CD4-positive, alpha-beta T cell treated with Interleukin-12 subunit alpha and Interleukin-12 subunit beta, for 1 hour (primary cell): ENCODE results near the gene ADAMTS12.

Experiments used
- DNase-seq: peaks from one replicate; pipeline ENCODE4 v3.0.0-alpha.2; 2020

The ADAMTS12 gene

DNA sequence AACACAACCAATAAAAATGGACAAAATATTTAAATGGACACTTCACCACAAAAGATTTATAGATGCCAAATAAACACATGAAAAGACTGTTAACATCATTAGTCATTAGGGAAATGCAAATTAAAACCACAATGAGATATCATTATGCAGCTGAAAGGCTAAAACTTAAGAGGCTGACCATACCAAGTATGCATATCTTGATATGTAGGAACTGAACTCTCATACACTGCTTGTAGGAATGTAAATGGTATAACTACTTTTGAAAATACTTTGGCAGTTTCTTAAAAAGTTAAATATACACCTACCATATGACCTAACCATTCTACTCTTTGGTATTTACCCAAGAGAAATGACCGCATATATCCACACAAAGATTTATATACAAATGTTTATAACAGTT, 13.6 kb upstream of the ADAMTS12 start:
- no peak for DNase-seq

DNA sequence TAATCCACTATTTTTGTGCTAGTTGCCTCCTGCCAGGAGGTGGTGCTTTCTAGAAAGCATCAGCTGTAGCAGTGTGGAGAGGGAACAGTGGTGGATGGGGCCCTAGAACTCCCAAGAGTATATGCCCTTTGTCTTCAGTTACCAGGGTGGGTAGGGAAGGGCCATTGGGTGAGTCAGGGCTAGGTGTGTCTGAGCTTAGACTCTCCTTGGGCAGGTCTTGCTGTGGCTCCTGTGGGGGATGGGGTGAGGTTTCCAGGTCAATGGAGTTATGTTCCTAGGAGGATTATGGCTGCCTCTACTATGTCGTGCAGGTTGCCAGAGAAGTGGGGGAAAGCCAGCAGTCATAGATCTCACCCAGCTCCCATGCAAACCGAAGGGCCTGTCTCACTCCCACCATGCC, 11.3 kb upstream of the ADAMTS12 start:
- no peak for DNase-seq

DNA sequence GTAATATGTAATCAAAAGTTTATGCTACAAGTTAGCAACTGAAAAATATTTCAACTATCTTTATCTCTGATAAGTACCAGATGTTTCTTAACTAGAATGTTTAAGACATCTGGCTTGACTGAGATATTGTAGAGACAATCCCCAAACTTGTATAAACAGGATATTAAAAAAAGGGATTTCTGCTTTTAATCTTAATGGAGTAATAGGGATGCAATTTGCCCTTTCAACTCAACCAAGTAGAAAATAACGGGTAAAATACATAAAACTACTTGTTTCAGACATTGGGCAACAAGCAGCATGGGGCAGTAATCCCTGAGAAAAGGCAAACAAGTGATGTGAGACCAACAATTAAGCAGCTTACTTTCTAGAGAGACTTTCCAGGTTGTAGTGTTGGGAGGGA, 9.4 kb upstream of the ADAMTS12 start:
- no peak for DNase-seq

DNA sequence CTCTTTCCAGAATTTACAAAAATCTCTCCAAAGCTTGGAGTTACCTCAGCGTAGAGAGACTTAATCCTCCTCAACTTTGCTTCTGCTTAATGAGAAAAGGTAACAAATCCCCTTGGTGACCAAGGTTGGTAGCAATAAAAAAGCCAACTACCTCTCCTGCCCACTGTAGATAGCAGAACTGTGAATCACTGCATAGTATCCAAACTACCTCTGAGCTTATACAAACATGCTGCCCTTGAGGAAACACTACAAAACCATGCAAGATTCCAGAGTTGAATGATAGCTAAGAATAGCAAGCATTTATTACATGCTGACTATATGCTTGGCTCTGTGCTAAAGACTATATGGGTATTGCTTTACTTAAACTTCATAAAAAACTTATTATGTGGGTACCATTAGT, 2.8 kb upstream of the ADAMTS12 start:
- no peak for DNase-seq

DNA sequence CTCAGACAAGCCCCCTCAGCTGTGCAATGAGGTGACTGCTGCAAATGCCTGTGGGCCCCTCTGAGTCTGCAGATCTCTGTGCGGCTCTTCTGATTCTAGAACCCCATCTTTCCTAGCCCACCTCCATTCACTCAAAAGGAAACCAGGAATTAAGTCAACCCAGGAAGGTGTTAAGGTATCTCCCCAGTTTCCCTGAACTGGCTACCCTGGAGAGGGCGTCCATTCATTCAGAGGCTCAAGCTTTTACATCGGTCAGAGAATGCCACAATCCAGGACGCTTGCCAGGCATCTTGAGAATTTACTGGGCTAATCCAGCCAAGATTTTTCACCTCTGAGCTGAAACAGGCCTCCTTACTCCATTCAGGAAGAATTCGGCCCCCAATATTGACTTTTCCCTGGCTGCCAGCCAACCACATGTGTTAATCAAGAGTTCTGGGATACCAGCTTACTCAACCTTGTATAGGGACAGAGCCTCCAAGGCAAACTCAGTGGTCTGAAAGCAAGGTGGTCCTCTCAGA, 889 bp upstream of the ADAMTS12 start:
- no peak for DNase-seq

DNA sequence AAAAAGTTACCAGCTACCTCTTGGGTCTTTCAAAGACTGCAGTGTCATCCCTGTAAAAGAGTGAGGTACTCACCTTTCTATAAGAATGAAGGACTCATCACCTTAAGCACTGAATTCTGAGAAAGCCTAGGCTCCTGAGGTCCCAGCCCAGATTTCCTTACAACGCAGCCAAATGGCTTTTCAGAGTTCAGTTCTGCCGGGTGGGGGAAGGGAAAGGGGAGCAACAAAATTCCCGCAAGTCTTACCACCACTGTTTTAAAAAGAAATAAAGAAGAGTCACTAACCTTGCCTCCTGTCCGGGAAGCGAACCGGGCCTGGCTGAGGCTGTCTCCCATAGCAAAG, 373 bp downstream of the ADAMTS12 start:
- DNase-seq = no peak

DNA sequence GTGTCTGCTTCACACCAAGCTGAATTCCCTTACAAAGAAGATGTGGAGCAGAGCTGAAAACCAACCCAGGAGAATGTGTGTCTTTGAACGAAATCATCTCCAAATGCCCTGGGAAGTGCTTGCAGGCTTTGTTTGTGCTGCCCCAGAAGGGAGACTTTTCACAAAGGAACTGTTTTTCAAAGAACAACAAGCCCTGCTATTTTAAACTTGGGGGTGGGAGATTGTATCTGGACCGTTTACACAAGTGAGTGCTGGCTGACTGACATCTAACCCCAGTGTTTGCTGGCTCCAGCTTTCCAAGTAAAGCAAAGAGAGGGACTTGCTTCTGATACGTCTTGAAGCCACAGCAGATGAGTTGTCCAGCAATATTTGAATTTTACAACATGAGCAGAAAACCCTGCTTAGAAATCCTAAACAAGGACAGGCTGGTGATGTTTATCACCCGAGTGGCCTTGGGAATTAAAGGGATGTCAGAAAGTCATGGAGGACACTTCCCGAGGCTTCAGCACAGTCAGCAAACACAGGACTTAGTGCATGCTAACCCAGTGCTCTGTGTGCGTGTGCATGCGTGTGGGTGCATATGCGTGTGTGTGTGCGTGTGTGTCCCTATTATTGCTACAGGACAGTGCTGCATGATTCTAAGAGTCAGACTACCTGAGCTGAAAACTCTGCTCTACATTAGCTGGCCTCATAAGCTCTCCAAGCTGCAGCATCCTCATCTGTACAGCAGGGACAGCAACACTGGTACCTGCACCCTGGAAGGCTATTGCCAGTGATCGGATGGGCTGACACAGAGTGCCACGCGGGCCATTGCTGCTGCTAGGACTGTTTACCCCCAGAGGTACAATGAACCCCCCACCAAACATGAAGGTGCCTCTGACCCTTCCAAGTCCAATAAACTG, 1.4 kb downstream of the ADAMTS12 start:
- no peak for DNase-seq

DNA sequence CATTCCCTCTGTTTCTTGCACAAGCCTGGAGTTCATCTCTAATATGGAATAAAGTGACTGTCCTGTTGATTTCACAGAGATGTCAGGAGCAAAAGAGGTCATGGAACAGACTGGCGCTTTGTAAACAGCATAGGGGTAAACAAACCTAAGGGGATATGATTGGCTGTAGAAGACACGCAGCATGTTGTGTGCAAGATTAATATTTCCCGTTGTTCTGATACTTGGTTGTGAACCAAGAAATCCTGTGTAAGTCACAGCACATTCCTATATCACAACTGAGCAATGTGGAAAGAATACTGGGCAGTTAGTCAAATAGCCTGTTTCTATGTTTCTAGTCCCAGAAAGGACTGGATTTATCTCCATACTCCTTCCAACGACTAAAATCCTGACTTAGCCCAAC, 3.2 kb downstream of the ADAMTS12 start:
- no peak for DNase-seq

DNA sequence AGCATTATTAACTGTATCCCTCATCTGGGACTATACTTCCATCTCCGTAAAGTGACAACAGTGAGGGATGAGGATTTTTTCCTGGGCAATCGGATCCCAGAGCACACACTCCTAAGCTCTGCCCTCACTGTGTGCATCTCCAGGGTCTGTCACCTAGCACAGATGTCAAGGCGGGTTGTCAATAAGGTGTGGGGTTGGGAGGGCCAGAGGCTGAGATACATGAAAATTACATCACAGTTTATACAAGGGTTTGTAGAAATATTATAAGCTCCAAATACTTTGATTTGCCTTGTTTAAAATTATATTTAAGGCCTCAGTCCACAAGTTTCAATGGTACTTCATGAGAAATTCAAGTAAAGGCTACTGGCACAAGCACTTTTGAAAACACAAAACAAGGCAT, 4.5 kb downstream of the ADAMTS12 start:
- DNase-seq = no peak

DNA sequence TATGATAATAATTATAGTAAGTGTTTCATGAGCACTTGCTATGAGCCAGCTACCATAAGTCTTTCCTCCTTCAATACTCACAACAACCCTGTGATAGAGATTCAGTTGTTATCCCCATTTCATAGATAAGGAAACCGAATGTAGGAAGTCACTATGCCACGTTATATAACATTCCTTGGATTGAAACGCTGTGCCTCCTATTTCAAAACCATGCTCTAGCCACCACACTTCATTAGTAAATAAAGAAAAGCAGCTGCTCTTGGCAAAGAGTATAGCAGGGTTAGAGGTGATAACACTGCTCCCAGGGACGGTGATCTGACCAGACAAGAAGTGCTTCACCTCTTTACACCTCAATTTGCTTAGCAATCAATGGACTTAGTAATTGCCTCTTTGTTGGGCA, 5.5 kb downstream of the ADAMTS12 start:
- no peak for DNase-seq

DNA sequence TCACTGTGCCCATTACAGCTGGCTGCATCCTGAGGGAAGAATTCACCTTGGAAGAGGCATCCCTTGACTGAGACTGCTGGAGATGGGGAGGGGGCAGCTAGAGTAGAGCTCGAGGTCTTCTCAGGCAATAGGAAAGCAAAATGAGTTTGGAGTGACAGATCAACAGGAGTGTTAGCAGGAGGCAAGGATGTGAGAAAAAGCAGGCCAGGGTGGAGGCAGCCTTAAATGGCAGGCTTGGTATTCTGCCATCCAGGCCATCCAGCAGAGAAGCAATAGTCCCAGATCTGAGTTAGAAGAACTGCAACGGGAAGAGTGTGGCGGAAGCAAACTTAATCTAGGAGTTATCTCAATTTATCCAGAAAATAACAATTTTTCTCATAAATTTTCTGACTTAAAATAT, 6.1 kb downstream of the ADAMTS12 start:
- no peak for DNase-seq

DNA sequence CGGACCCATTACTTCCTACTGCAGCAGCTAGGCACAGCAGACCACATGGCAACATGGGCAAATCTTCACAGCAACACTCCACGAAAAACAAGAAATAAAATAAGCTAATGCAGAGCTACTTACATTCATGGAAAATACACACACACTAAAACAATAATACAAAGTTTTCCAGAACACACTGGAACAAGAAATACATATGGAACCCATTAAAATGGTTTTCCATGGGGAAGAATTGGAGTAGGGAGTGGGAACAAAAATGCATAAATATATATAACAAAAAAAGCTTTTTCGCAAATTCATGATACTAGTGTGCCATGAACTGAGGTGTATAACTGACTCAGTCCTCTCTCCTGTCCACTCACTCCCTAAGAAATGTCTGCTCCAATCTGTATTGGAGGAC, 8.3 kb downstream of the ADAMTS12 start:
- no peak for DNase-seq

DNA sequence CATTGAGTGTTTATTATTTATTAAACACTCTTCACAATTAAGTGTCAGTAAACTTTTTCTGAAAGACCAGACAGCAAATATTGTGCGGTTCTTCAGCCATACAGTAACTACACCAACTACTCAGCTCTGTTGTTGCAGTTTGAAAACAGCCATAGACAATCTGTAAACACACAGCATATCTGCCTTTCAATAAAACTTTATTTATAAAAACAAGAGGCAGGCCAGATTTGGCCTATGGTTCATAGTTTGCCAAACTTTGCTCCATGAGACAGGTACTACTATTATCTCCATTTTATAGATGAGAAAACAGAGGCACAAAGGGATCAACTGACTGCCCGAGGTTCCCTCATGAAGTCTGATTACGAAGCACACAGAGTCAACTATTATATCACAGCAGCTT, 11.5 kb downstream of the ADAMTS12 start:
- DNase-seq = no peak

DNA sequence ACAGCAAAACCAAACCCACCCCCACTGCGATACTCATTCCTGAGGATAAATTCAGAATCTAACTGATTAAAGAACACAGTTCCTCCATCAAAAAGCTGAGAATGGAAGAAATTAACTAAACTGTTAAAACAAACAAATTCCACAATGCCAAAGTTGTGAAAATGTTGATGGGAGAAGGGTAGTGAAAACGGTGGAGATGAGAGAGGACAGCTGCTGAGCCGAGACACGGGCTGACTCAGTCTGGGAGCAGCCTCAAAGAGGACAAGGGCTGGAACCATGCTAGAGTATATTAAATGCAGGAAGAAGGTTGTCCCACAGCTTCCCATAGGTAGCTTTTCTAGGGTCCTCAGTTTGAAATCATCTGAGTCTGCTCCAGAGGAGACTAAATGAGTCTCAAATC, 14.3 kb downstream of the ADAMTS12 start:
- DNase-seq = no peak

DNA sequence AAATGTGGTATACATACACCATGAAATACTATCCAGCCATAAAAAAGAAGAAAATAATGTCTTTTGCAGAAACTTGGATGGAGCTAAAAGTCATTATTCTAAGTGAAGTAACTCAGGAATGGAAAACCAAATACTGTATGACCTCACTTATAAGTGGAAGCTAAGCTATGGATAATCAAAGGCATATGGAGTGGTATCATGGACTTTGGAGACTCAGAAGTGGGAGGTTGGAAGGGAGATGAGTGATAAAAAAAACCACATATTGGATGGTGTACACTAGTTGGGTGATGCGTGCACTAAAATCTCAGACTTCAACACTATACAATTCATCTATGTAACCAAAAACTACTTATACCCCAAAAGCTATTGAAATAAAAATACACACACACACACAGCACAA, 24.5 kb downstream of the ADAMTS12 start:
- no peak for DNase-seq

DNA sequence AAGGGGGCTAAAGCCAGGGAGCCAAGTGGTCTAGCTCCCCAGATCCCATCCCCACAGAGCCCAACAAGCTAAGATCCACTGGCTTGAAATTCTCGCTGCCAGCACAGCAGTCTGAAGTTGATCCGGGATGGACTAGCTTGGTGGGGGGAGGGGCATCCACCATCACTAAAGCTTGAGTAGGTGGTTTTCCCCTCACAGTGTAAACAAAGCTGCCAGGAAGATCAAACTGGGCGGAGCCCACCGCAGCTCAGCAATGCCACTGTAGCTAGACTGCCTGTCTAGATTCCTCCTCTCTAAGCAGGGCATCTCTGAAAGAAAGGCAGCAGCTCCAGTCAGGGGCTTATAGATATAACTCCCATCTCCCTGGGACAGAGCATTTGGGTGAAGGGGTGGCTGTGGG, 32.6 kb downstream of the ADAMTS12 start:
- DNase-seq = peak; percentile 42

DNA sequence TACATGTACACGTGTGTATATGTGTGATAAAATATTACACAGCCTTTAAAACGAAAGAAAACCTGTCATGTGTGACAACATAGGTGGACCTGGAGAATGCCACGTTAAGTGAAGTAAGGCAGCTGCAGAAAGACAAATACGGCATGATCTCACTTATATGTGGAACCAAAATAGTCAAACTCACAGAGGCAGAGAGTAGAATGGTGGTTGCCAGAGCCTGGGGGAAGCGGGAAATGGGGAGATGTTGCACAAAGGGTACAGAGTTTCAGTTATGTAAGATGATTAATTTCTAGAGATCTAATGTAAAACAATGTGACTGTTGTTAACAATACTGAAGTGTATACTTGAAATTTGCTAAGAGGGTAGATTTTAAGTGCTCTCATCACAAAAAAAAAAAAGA, 34.8 kb downstream of the ADAMTS12 start:
- no peak for DNase-seq

DNA sequence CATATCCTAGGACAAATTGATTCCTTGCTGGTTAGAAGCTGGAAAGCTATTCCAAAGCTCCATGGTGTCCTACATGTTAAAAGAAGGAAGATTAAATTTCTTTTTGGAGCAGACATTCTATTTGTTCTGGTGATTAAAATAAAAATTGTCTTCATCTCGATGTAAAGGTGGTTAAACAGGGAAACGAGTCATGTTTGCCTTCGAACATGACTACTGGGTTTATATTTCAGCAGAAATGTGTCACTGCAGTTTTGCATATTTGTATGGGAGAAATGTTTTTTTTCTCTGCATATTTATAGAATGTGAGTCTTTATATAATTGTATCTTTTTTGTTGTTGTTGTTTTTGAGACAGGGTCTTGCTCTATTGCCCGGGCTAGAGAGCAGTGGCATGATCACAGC, 36.4 kb downstream of the ADAMTS12 start:
- no peak for DNase-seq

DNA sequence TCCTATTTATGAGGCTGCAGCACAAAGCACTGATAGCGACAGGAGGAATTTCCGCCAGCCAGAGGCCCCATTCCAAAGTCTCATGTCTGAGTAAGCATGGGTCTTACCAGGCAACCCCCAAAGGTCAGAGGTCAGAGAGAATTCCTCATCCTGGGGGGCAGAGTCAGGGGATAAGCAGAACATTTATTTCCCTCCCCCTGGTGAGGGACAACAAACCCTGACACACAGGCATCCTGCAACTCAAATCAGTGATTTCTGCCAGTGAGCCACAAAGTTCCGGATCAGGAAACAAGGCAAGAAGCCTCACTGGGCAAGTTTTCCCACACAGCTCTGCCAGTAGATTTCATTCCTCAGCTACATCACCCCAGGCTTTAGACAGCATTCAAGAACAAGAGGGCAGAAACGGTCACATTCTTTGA, 37.0 kb downstream of the ADAMTS12 start:
- DNase-seq = no peak

DNA sequence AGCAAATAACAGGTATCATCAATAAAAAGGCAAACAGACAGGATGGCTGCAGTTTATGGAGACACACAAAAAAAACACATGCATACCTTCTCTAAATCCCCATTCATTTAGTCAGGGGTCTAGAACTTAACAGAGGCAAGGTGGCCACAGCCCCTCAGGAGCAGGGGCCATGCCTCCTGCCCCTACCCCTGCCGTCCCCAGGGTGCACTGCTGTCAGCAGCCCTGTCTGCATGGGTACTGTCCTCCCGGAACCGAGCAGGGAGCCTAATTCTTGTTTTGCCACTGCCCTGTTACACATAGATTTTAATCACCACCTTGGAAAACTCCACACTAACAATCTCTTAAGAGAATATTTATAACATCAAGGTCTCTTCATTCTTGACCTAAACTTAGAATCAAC, 39.0 kb downstream of the ADAMTS12 start:
- DNase-seq = no peak

DNA sequence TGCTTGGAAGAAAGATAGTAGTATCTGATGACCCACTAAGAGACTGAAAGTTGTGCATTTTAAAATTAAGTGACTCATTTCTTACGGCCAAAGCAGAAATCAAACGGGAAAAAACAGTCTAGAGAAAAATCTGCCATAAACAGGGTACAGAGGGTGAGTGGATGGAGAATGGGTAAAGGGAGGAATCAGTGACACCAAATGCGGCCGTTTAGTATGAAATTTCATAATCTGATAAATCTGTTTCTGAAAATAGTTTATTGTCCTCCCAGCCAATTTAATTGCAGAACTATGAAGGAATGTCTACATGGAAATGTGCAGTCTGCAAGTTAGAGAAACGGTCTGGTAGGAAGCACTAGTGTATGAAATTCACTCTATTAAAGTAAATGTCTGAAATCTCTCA, 39.5 kb downstream of the ADAMTS12 start:
- DNase-seq = no peak

DNA sequence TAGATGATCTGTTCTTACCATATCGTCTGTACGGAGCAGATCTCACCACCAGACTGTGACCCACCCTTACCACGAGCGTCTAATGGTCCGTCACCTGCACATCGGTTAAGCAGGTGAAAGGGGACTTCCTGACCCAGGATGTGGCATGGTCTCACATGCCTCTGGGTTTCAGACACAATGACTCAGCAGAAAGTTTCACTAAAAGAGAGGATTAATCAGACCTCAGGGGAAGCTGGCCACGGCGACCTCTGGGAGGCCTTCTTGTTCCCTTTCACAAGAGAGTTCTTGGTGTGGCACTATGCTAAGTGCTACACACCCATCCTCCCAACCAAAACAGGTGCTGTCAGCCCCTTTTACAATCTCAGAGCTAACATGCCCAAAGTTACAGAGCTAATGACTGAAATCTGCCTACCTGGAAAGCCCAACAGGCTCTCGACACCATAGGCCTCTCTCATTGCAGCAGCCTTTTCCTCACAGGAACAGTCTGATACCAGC, 41.6 kb downstream of the ADAMTS12 start:
- DNase-seq = peak; percentile 26

DNA sequence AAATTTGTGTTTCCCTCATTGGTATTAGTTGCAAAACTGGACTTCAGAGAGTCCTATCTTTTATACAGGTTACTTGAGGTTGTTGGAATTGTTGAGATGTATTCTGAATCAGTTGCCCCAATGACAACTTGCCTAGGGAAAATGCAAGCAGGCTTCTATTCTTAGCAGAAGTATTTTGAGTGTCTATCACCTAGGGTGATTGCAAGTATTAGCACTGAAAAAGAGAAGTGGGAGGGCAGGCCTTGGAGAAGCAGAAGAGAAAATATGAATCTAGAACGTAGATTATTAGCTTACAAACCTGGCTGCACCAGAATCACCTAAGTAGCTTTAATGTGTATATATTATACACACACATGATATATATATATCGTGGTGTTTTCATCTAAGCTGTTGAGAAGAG, 43.2 kb downstream of the ADAMTS12 start:
- no peak for DNase-seq

DNA sequence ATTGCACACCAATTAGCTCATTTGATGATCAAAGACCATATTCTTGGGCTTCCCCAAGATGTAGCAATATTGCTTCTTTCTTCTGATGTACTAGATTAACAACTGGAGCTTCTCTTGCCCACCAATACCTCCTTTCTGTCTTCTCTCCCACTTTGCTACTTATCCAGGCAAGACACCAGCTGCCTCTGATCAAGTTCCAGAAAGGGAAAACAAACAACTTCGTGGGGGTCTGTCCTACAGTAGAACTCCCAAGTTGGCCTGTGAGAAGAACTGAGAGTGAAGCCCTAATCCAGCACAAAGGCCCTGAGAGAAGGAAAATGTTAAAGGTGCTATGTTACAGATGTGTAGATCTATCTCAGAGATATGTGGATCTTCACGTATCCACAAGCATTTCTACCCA, 44.9 kb downstream of the ADAMTS12 start:
- no peak for DNase-seq

DNA sequence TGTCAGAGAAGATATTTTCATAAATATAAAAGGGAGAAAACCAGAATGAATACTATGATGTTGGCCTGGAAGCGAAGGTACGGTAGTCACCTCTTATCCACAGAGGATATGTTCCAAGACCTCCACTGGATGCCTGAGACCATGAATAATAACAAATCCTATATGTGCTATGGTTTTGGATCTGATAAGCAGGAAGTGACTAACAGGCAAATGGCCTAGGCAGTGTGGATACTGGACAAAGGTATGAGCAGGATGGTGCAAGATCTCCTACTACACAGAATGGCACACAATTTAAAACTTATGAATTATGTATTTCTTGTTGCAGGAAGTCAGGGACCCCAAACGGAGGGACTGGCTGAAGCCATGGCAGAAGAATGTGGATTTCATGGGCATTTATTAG, 48.2 kb downstream of the ADAMTS12 start:
- no peak for DNase-seq
